Endometrium (tissue), 2 donors: ENCODE results near the gene LYST.
A peak's percentile ranks its signal among the peaks of the same experiment; 100 is the strongest.
"Not testable (repeated sequence)": the region's sequence is repeated elsewhere in the genome, so short reads cannot be mapped to it uniquely, and the experiment has no call there.

ENCODE experiments used
- FAIRE-seq: peaks from 2 replicates; lab custom pipeline; 2012; peaks lifted over from hg19 to GRCh38; lab: Jason Lieb, UNC
- donor health status: control.
- donor health status: control.

The LYST gene

GRCh38 chr1:235859789-235860188 is 6.9 kb downstream of the LYST start:
- FAIRE-seq: no peak

- FAIRE-seq: no peak
Measured at GRCh38 chr1:235858766-235859165, 7.9 kb downstream of the LYST start.

GRCh38 chr1:235857756-235858155 is 8.9 kb downstream of the LYST start:
- no peak for FAIRE-seq

- no peak for FAIRE-seq
Measured at GRCh38 chr1:235855811-235856429, 10.8 kb downstream of the LYST start.

GRCh38 chr1:235854347-235854746 is 12.4 kb downstream of the LYST start:
- FAIRE-seq: no peak

GRCh38 chr1:235853653-235854052 is 13.1 kb downstream of the LYST start:
- FAIRE-seq: no peak

GRCh38 chr1:235852887-235853286 is 13.8 kb downstream of the LYST start:
- FAIRE-seq: no peak

- no peak for FAIRE-seq
Measured at GRCh38 chr1:235851939-235852338, 14.8 kb downstream of the LYST start.

GRCh38 chr1:235848251-235848650 is 18.5 kb downstream of the LYST start:
- FAIRE-seq: not testable (repeated sequence)

GRCh38 chr1:235845656-235846107 is 21.0 kb downstream of the LYST start:
- not testable (repeated sequence) for FAIRE-seq

- FAIRE-seq: no peak
Measured at GRCh38 chr1:235844776-235845175, 21.9 kb downstream of the LYST start.

- FAIRE-seq: peak; percentile 48
Measured at GRCh38 chr1:235843461-235843961, 23.2 kb downstream of the LYST start.

- FAIRE-seq: no peak
Measured at GRCh38 chr1:235841938-235842545, 24.7 kb downstream of the LYST start.

- FAIRE-seq: no peak
Measured at GRCh38 chr1:235838021-235838420, 28.7 kb downstream of the LYST start.

GRCh38 chr1:235835226-235835625 is 31.5 kb downstream of the LYST start:
- no peak for FAIRE-seq

- no peak for FAIRE-seq
Measured at GRCh38 chr1:235834620-235835019, 32.1 kb downstream of the LYST start.

- FAIRE-seq: no peak
Measured at GRCh38 chr1:235832011-235832410, 34.7 kb downstream of the LYST start.

- FAIRE-seq: no peak
Measured at GRCh38 chr1:235831148-235831547, 35.6 kb downstream of the LYST start.

GRCh38 chr1:235826102-235826854 is 40.4 kb downstream of the LYST start:
- FAIRE-seq: no peak

- FAIRE-seq: no peak
Measured at GRCh38 chr1:235825229-235825628, 41.5 kb downstream of the LYST start.

GRCh38 chr1:235823684-235824083 is 43.0 kb downstream of the LYST start:
- no peak for FAIRE-seq

GRCh38 chr1:235822685-235823084 is 44.0 kb downstream of the LYST start:
- no peak for FAIRE-seq

GRCh38 chr1:235821361-235821981 is 45.2 kb downstream of the LYST start:
- FAIRE-seq: no peak
